ENCODE results near the gene FOXA1. TPM values are rescaled to one million over a fixed set of nuclear protein-coding genes. Genes with fewer than 3 reads are reported as not detected.

FOXA1 gene
- not detected in 2 replicates for total RNA-seq

DNA sequence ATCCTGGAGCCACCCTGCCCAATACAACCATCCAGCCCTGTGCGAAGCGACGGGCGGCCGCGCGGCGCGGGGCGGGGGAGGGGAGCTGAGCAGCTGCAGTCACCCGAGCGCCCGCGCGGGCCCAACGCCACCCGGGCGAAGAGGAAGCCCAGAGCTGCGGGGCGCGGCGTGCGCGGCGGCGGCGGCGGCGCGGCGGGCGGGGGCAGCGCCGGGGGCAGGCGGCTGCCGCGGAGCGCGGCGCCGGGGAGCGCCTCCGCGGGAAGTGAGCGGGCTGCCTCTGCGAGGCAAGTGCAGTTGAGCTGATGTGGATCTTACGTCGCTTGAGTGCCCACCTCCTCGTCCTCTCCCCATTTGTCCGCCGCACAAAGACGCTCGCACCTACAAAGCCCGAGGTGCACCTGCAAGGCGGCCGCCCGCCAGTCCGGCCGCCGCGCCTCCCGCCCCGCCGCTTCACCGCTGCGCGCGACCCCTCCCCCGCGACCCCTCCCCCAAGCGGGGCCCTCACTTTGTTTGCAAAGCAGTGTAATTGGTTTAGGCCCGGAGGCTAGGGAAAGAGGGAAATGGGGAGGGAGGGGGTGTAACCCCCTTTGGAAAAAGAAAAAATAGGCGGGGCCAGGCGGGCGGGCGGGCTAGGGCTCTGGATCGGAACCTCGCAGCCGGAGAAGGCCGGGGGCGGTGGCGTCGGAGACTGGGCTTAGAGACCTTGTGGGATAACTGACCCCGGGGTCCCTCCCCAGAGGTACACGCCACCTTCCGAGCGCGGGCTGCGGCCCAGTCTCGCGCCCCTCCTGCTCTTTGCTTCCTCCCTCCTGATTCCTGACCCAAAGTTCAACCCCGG lies at the start of gene FOXA1, which contains the start of gene TTC6:
Gene FOXA1 (minus strand): TSS at position 279 of the 838 bp plus-strand sequence. CDS start 277 bp downstream, at position 2.
Gene TTC6 (plus strand): TSS at position 659 of the 838 bp plus-strand sequence. CDS start 26,436 bp downstream, outside the sequence.
- DNase-seq = peak; percentile 37

DNA sequence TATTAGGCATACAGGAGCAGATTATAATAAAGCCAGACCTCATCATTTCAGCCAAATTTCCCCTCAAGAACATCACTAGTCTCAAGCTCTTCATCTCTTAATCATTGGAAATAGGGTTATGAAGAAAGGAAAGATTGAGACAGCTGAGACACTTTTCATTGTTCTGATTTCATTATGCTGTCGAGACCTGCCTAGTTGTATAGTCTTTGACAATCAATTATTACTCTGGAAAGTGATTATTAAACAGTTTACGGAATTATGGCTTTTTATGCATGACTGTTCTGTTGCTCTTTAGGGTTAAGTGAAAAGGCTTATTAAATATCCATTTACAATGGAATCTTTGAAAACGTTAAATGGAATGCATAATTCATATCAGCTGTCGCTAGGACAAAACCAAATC lies 48.7 kb upstream of the FOXA1 start:
- DNase-seq = no peak

DNA sequence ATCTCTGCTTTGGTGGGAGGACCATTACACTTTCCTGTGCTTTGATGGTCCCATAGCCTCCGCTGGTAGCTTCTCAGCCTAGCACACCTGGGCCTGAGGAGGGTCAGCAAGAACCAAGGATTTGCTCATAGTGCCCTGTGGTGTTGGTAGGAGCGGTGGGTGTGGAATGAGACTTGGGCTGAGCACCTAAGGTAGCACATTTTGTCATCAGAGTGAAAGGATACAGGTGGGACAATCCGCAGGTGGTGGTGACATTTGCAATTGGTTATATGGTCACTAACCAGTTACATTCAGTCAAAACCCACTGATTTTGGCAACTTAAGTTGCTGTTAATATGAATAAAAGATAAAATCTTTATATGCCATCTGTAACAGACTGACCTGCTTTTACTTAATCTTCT lies 47.1 kb upstream of the FOXA1 start:
- no peak for DNase-seq

DNA sequence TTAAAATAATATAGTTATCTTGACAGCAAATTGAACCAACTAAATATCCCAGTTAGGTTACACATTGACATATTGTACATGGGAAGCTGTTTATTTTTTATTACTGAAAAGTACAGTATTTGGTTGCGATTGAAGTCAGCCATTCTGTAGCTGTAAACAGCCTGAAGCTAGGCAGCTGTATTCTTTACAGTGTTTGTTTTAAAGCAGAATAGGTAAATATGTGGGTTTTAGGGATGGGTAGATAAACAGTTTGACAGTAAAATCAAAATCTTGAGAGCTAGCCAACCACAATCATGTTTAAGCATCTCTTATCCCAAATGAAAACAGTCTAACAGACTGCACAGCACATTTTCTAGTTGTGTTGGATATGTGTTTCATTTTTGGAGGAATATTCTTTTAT lies 46.1 kb upstream of the FOXA1 start:
- no peak for DNase-seq

DNA sequence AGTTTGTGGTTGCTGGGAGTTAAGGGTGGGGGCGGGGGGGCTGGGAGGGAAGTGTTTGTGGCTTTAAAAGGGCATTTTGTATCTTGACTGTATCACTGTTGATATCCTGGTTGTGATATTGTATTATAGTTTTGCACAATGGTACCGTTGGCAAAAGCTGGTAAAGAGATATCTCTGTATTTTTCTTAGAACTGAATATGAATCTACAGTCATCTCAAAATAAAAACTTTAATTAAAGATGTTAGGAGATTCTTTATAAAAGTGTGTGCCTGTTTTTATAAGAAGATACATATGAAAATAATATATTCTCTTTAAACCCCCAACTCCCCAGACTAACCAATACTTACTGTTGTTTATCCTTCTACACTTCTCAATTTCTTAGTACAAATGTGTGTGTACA lies 43.5 kb upstream of the FOXA1 start:
- no peak for DNase-seq

DNA sequence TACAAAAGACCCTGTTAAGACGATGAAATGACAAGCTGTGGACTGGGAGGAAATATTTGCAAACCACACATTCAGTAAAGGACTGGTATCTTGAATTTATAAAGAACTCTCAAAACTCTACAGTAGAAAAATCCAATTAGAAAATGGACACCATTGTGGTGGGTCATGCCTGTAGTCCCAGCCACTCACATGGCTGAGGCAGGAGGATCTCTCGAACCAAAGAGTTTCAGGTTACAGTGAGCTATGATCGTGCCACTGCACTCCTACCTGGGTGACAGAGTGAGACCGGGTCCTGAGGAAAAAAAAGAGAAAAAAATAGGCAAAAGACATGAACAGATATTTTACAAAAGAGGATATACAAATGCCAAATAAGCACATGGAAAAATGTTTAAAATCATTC lies 42.3 kb upstream of the FOXA1 start:
- no peak for DNase-seq

DNA sequence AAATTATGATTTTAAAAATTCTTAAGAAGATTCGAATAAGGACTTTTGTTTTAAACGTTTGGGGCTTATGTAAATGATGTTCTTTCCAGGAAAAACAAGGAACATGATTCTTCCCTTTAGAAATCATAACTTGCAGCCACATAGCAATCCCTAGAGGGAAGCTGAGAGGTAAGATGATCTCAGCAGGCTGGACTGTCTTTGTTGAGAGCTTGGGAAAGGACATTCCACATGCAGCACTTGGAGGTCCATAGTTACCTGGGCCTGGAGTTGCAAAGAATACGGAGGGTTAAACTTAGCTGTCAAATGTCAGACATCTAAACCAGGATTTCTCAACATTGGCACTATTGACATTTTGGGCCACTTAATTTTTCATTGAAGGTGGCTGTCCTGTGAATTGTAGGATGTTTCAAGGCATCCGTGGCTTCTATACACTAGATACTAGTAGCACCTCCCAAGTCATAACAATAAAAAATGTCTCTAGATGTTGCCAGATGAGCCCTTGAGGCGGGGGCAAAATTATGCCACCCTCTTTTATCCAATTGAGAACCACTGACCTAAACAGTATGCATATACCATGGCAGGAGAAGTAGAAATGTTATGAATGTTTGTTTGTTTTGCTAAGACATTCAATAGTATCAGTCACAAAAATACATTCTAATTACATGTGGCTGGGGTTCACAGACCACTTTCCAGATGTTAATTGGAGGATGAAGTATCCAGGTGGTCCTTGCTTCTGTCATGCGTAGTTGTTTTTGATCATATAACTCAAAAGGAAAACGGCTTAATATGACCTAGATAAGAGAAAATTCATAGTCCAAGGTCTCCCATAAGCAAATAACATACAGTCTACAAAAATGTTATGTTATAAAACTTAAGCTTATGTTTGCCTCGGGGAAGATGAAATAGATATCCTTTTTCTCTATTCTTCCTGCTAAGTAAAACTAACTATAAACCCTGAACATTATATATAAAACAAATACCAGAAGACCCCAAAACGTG lies 30.8 kb upstream of the FOXA1 start:
- DNase-seq = no peak

DNA sequence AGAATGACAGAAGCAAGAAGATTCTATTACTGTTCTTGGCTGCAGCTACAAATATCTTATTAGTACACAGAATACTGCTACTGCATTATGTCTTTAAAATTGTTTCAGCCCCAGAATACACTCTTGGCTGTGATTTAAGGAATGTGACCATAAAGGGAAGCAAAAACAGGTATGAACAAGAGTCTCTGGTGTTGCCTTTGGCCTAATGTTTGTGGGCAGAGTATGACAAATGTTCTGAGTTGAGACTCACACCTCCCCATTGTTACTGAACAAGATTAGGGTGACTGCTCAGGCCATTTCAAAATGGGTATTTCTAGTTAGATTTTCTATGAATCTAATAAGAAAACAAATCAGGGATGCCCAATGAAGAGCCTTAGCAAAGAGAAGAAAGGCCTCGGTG lies 28.9 kb upstream of the FOXA1 start:
- no peak for DNase-seq

DNA sequence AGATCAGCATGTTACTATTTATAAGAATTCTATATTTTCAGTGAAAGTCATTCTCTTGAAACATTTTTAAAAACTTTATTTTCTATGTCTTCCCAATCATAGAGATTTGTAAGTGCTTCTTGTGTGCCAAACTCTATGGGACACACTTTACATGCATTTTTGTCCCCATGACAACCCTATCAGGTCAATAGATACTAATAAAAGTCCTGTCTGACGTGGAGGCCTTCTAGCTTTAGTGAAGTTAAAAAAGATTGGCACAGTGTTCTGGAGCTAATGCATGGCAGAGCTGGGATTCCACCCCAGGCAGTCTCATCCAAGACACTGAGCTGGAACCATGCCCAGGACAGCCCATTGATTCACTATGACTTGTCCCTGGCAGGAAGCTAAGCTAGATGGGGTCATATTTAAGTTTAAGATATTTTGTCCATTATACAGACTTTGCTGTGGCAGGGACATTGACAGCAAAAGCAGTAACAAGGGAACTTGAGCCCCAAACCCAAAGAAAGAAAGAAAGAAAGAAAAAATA lies 28.4 kb upstream of the FOXA1 start:
- DNase-seq = peak; percentile 93

DNA sequence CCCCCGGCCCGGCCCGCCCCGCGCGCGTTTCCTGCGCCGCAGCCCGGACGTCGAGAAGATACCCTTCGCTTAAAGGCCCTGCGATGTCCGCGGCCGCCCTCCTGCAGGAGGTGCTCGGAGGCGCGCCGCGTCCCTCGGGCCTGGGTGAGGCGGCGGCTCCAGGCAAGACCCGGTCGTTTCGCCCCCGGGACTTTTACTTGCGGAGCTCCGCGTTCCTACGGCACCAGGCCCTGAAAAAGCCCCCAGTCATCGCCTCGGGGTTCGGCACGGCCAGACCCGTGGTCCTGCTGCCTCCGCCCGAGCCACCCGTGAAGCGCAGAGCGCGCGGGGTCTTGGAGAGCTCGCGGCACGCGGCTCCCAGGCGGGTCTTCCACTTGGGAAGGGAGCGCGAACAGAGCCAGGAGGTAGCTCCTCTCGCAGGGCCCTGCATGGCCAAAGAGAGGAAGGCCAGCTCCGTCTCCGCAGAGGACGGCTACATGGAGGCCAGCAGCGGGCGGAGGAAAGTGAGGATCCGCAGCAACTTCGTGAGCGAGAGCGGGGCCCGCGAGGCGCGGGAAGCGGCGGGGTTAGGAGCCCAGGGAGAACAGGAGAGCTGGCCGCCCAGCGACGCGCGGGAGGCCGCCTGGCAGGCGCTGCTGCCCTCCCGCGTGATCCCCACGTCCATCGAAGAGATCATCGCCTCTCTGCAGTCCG lies 27.3 kb upstream of the FOXA1 start:
- peak; percentile 62 for DNase-seq

DNA sequence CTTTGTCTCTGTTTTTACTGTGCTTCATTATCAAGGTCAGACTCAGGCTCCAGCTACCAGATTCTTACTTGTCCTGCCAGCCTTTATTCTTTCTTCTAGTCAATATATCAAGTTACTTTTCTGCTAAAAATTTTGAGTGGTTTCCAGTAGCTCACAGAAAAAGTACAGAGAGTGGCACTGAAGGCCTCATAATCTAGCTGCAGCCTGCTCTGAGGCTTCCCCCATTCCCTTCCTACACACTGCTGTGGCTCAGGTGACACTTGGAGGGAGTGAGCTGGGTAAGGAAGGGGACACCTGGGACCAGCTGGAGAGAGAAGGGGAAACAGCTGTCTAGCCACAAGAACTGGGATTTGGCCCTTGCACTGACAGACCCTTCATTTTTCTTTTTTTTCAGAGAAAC lies 25.8 kb upstream of the FOXA1 start:
- no peak for DNase-seq

DNA sequence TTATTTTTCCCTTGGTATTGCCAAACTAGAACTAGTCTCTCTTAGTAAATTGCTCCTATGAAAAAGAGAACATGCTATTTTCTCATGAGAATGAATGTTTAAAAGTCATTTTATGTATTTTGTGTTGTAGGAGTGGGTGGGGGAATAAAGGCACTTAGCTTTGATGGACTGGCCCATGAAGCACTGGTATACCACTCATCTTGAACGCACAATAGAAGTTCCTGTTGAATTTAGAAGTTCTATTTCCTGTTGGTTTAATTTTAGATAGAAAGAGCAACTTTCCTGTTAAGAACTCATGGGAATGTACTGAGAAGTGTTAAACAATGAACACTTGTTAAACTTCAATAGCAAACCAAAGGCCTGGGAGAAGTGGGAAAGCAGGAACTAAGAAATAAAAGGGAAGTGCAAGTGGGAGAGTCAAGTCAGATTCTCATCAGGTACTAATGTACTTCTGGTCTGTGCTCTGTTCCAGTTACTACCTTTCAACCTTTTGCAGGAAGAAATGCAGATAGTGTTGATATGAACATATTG lies 23.5 kb upstream of the FOXA1 start:
- DNase-seq = no peak

DNA sequence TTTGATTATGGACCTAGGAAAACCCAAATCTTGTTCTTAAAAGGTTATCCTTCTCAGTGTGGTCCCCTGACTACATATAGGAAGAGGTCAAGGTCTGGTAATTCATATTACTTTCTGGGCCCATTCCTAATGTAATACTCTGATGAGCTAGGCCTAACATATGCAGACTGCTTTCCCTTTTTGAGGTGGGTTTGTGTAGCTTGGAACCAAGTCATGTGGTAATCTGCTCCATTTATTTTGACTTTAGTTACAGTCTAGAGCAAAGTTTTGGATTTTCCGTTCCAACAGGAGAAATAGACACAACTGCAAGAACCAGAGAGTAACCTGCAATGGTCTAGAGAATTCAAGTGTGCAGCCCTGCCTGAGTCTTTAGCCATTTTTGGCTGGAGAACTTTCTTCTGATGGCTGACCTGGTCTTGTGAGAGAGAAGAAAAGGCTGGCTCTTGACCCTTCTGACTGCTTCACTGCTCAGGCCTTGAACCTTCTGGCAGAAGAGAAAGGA lies 22.9 kb upstream of the FOXA1 start:
- no peak for DNase-seq

DNA sequence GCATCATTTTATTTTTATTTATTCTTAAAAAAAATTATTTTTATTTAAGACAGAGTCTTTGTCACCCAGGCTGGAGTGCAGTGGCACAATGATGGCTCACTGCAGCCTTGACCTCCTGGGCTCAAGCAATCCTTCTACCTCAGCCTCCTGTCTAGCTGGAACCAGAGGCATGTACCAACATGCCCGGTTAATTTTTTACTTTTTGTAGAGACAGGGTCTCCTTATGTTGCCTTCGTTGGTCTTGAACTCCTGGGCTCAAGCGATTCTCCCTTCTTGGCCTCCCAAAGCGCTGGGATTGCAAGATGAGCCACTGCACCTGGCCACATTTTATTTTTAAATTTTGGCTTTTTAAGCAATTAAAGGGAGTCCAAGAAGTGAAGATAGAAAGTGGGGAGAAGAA lies 21.8 kb upstream of the FOXA1 start:
- DNase-seq = no peak

DNA sequence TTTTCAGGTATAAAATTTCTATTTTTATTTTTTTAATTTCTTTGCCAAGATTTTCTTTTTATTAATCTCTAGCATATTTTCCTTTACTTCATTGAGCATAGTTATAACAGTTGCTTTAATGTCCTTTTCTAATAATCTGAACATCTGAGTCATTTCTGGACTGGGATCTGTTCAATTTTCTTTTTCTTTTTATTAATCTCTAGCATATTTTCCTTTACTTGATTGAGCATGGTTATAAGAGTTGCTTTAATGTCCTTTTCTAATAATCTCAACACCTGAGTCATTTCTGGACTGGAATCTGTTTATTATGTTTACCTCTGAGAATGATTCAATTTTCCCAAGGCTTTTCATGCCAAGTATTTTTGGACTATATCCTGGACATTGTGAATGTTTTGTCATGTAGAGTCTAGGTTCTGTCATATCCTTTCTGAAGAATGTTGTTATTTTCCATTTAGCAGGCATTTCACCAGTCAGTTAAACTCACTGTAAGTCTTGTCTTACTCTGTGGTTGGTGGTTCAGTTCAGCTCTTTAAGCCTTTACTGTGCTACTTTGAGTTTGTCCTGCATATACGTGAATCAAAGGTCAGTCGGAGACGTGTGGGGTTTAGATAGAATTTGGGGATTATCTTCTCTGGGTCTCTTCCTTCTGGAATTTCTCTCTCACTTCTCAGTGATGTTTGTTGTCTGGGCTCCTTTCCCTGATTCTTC lies 20.7 kb upstream of the FOXA1 start:
- no peak for DNase-seq

DNA sequence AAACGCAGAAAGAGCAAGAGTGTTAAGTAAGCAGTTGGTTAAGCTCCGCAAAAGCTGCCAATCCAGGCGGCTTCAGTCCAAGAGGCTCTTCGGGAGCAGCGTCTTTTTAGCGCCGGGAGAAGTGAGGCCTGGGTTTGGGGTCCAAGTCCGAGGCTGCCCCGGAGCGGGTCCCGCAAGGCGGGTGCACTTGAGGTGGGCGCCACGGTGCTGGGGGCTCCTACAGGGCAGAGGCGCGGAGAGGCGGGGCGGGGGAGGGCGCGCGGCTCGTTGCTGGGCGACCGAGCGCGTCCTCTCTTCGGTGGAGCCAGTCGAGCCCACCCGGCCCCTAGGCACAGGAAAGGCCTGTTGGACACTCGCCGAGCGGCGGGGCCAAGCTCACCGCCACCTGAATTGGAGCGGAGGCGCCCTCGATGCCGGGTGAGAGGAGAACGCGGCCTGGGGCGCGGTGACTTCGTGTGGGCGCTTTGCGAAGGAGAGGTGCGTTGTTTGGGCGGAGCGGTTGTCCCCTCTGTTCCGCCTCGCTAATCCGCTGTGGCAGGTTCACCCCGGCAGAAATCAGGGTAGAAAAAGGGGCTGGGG lies 16.0 kb upstream of the FOXA1 start:
- no peak for DNase-seq

DNA sequence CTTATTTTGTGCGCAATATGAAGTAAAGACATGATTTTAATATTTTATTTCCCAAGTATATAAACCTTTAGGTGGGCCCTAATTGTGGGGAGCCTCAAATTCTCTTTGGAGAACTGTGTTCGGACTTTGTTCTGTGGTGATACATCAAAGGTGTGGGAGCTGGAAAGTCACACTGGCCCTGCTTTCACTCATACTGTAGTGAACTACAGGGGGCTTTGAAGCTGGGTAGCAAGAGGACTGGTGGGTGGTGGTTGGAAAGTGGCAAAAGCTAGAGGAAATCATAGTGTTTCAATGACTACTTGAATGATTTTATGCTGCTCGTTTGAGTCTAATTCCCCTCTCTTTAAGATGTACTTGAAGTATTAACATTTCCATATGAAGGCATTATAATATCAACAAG lies 13.6 kb upstream of the FOXA1 start:
- DNase-seq = no peak

DNA sequence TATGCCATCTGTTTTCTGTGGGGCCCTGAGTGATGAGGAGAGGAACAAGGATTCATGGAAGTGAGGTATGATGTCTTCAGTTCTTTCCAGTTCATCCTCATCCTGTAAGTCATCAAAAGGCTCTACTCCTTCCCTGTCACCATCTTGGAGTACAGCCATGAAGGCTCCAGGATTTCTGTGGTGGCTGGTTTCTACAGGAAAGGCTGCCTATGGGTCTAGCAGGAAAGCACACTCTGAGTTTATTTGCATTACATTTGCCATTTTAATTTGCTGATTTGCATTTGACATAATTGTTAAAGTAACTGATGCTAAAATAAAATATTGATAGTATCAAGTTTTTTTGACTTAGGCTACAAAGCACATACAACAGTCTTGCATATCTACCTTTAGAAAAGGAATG lies 11.6 kb upstream of the FOXA1 start:
- no peak for DNase-seq

DNA sequence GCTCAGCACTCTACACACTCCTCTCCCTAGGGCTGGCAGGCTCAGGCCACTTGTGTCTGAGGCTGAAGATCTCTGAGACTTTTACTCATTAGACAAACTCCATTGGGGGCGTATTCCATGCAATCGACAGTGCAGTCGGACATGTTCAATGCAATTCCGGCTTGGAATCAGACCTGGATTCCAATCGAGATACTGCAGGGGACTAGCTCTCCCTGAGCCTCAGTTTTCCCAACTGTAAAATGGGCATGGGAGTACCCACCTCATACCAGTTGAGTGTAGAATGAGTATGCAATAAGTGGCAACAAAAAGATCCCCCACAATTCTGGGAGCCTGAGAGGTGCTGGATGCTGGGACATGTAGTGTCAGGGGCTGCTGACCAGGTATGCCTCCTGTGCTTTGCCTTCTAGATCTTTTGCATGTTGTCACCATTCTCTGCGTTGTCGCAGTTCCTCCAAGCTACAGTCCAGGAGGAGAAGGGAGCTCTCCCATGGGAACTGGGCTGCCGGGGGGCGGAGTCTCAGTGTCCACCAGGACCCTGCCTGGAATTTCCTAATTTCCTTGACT lies 8.7 kb upstream of the FOXA1 start:
- DNase-seq = no peak

DNA sequence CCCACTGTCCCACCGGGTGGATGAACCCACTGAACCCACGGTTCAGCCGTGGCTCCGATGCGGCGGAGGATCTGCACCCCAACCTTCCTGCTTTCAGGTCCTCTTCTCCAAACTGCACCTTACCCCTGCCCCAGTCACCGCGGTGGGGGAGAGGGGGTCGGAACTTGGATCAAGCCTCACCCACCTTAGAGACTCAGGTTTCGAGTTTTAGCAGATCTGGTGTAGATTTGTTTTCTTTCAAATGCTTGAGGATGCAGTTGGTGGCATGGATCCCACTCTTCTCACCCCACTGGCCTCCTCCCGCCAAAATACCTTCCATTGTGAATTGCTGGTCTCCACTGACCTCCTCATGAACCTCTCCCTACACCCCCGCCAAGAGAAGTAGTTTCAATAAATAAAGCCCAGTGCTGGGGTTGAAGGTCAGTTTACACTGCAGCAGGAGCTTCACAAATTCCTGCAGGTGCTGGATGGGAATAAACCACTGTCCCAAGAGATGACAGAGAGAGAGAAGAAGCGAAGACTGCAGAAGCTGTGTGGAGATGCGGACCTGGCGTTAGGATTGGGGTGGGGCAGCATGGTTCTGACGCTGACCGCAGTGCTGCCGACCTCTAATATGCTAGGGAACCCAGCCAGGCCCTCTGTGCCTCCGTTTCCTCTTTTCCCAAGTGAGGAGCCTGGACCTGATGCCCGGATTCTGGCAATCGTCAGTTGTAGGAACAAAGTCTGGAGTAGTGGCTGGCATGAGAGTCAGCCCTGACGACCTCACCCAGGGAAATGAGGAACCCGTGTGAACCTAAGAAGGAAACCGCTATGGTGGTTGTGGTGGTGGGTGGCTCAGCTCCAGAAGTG lies 7.8 kb upstream of the FOXA1 start:
- no peak for DNase-seq
